ENCODE measurements around the gene ZSCAN16. TPM values are rescaled to one million over a fixed set of nuclear protein-coding genes. Genes with fewer than 3 reads are reported as not detected.

The ZSCAN16 gene
- total RNA-seq, 1 experiment from 2014 or later, result 8.1 TPM

DNA sequence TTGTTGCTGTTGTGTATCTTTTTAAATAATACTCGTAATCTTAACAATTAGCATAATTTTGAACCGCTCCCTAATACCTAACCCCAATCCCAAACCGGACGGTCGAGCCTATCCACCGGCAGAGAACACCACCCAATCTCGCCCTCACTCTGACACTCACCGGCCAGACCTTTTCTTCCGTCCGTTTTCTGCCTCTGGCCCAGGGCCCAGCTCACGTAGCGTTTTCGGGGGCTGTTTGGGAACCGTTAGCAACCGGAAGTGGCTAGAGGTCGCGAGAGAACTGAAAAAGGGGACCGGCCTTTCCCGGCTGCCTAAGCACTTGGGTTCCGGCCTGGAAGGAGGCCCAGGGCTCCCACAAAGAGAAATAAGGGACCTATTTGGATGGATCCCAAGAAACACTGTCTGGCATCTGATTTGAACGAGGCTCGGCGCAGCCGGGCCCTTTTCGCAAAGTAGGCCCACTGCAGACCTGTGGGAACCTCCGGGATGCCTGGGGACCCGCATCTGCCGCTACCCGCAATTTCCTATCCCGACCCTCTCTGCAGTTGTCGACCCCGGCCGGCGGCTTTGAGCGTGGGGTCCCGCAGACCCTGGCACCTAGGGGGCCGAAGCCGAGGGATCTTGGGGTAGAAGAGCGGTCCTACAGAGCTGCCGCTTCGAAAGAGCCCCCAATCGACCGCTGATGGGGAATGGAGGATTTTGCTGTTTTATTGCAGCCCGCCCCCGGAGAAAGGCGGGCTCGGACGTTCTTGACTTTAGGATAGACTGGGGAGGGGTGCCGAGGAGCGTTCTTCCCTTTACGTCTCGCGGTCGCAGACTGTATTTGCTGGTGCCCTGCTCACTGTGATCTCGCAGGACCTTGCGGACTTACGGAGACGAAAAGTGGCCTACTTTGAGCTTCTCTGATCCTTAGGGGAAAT, 12.4 kb downstream of the ZSCAN16 start:
- TF ChIP-seq EZH2 (IDR thresholded peaks at IDR 0.05; ENCODE audit: low read length, unreplicated experiment) (no peak), EZH2phosphoT487 (IDR thresholded peaks at IDR 0.05; ENCODE audit: borderline replicate concordance, low read length) (no peak)
- TF ChIP-seq, protein P1, sequence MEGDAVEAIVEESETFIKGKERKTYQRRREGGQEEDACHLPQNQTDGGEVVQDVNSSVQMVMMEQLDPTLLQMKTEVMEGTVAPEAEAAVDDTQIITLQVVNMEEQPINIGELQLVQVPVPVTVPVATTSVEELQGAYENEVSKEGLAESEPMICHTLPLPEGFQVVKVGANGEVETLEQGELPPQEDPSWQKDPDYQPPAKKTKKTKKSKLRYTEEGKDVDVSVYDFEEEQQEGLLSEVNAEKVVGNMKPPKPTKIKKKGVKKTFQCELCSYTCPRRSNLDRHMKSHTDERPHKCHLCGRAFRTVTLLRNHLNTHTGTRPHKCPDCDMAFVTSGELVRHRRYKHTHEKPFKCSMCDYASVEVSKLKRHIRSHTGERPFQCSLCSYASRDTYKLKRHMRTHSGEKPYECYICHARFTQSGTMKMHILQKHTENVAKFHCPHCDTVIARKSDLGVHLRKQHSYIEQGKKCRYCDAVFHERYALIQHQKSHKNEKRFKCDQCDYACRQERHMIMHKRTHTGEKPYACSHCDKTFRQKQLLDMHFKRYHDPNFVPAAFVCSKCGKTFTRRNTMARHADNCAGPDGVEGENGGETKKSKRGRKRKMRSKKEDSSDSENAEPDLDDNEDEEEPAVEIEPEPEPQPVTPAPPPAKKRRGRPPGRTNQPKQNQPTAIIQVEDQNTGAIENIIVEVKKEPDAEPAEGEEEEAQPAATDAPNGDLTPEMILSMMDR (conservative IDR thresholded peaks at IDR 0.05; ENCODE audit: low read depth, low read length), result no peak

DNA sequence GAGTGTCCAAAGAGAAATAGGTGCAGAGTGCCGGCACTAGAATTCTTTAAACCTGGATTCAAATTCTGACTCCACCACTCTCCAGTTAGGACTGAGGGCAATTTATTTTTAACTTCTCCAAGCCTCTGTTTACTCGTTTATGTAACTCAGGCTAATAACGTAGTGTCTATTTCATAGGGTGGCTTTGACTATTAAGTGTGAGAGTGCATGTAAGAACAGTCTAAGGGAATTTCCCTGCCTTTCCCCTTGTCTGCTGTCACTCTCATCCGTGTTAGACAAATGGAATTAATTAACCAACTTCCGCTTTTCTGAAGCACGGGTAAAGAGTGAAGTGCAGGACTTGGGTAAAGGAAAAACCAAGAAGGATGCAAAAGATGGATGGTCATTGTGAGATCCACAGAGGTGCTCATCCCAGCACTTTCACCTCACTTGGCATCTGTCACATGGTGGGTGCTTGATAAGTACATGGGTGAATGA, 13.1 kb downstream of the ZSCAN16 start:
- DNase-seq (no peak), ATAC-seq (no peak)
- CTCF ChIA-PET, result no interaction called here
- peak overlapping the region; percentile 91 for H3K4me3 ChIP-seq (ENCODE audit: low read length)
- no TSS peak for BruUV-seq (replicated peaks)
- peak overlapping the region; percentile 95 for H3K4me2 ChIP-seq (ENCODE audit: low read length)
- no peaks in the 10 kb centered on the region for H3K27me3 ChIP-seq (ENCODE audit: low read length)
- no peaks in the 10 kb centered on the region for H4K20me1 ChIP-seq (ENCODE audit: low read length)
- peak overlapping the region; percentile 100 for H2AFZ ChIP-seq (ENCODE audit: low read length)
- peak overlapping the region; percentile 87 for H3K9ac ChIP-seq (ENCODE audit: low read length)
- intact Hi-C loops (cut with micrococcal nuclease), result loop anchor here (2.0 to 10.0 kb wide), 6 partner anchors 33 to 447 kb away; partner anchors contain the start of genes ZSCAN31 and ZSCAN9
- H3K27ac ChIP-seq (ENCODE audit: low read length), result peak overlapping the region; percentile 52; the same call in 1 of the 2 replicates
- H3K79me2 ChIP-seq (ENCODE audit: low read length), result peaks cover 25% of the 10 kb centered on the region
- H3K9me3 ChIP-seq (ENCODE audit: low read length), result no peaks in the 10 kb centered on the region
- TF ChIP-seq, protein P1 (conservative IDR thresholded peaks at IDR 0.05; ENCODE audit: low read depth, low read length), result no peak
- TF ChIP-seq EZH2 (IDR thresholded peaks at IDR 0.05; ENCODE audit: low read length, unreplicated experiment) (no peak), EZH2phosphoT487 (IDR thresholded peaks at IDR 0.05; ENCODE audit: borderline replicate concordance, low read length) (no peak)
- no peaks in the 10 kb centered on the region for H3K9me2 ChIP-seq (replicated peaks; ENCODE audit: low read length)
- H3F3A ChIP-seq (ENCODE audit: low read length, unreplicated experiment), result no peaks in the 10 kb centered on the region
- H3K4me1 ChIP-seq (ENCODE audit: insufficient read depth, low read length), result peaks cover 14% of the 10 kb centered on the region
- no peaks in the 10 kb centered on the region for H3K36me3 ChIP-seq (ENCODE audit: low read depth, low read length)
- POLR2A ChIA-PET (ENCODE audit: unreplicated experiment), result interaction anchor here (0.6 to 1.2 kb wide), 2 partner anchors 33 to 73 kb away, joined by 4 to 13 read pairs; no protein-coding TSS in a partner anchor

More for the DNA sequence above, 12.4 kb downstream of the ZSCAN16 start:
- ChIA-PET CTCF (no interaction called here), POLR2A (ENCODE audit: unreplicated experiment) (interaction anchor here (0.6 to 1.2 kb wide), 3 partner anchors 32 to 383 kb away, joined by 3 to 4 read pairs (median 3); partner anchors contain the start of gene ZKSCAN4)
- intact Hi-C loops (cut with micrococcal nuclease), result loop anchor here (2.0 to 10.0 kb wide), 6 partner anchors 32 to 448 kb away; partner anchors contain the start of genes ZSCAN31 and ZSCAN9
- peak; percentile 59 for ATAC-seq
- no peaks in the 10 kb centered on the region for H4K20me1 ChIP-seq (ENCODE audit: low read length)
- peak overlapping the region; percentile 95 for H3K4me2 ChIP-seq (ENCODE audit: low read length)
- peaks cover 18% of the 10 kb centered on the region for H3K79me2 ChIP-seq (ENCODE audit: low read length)
- H3K9me3 ChIP-seq (ENCODE audit: low read length), result no peaks in the 10 kb centered on the region
- H3F3A ChIP-seq (ENCODE audit: low read length, unreplicated experiment), result no peaks in the 10 kb centered on the region
- H3K36me3 ChIP-seq (ENCODE audit: low read depth, low read length), result no peaks in the 10 kb centered on the region
- BruUV-seq (replicated peaks), result no TSS peak
- peak overlapping the region; percentile 100 for H2AFZ ChIP-seq (ENCODE audit: low read length)
- no peaks in the 10 kb centered on the region for H3K9me2 ChIP-seq (replicated peaks; ENCODE audit: low read length)
- H3K27ac ChIP-seq (ENCODE audit: low read length), result peak overlapping the region; percentile 52
- DNase-seq, result peak; percentile 90
- peak overlapping the region; percentile 91 for H3K4me3 ChIP-seq (ENCODE audit: low read length)
- H3K27me3 ChIP-seq (ENCODE audit: low read length), result no peaks in the 10 kb centered on the region
- H3K4me1 ChIP-seq (ENCODE audit: insufficient read depth, low read length), result peaks cover 14% of the 10 kb centered on the region
- peak overlapping the region; percentile 87 for H3K9ac ChIP-seq (ENCODE audit: low read length)

Data from PC-3 (cell line).